ENCODE data around the gene STX2.
"Not testable (repeated sequence)": the region's sequence is repeated elsewhere in the genome, so short reads cannot be mapped to it uniquely, and the experiment has no call there.

Gene STX2

DNA sequence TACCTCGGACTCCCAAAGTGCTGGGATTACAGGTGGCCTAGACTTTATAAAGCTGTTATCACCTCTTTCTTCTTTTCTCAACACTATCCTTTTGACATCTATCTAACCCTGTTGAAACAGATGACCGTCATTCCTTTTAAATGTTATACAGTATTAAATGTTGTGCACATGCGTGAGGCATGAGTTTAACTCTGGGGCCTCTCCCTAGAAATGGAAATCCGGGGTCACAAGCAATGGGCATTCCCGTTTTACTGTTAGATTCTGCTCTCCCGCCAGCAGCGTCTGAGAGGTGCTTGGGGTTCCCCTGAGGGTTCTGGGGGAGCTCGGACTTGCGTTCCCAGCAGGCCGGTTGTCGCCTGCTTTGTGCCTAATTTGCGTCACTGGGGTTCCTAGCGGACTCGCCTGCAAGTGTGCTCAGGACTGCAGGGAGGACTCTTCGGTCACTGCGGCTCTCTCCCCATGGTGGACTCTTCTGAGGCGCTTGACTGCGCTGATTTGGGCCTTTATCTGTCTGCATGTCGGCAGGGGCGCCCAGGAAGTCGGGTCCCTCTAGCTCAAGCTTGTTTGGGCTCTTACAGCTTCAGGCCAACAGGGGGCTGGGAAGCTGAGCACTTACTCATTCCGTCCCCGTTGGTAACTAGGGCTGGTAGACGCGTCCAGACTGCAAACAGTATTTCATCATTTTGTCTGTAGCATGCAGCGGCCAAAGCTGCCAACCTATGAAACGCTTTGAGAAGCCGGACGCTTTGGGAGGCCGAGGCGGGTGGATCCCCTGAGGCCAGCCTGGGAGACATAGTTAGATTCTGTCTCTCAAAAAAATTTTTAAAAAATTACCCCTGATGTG is 31.6 kb upstream of the STX2 start:
- peak; percentile 61 for DNase-seq (ENCODE audit: low read depth, low spot score)

DNA sequence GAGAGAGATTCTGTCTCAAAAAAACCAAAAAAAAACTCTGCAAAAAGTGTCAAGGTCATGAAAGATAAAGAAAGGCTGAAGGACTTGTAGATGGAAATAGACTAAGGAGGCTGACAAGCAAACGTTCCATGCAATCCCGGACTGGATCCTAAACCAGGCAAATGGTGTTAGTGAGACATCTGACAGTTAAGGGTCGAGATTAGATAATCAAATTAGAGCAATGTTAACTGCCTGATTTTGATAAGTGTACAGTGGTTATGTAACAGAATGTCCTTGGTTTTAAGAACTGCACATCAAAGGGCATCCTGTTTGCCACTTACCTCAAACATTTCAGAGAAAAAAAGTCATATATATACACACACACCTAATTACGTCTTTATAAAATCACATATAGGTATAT is 29.4 kb upstream of the STX2 start:
- DNase-seq (ENCODE audit: low read depth, low spot score), result no peak

- no peak for DNase-seq (ENCODE audit: low read depth, low spot score)
These were observed 24.2 kb upstream of the STX2 start for GRCh38 chr12:130863298-130863697.

GRCh38 chr12:130862771-130863170 is 23.7 kb upstream of the STX2 start:
- DNase-seq (ENCODE audit: low read depth, low spot score), result not testable (repeated sequence)

DNA sequence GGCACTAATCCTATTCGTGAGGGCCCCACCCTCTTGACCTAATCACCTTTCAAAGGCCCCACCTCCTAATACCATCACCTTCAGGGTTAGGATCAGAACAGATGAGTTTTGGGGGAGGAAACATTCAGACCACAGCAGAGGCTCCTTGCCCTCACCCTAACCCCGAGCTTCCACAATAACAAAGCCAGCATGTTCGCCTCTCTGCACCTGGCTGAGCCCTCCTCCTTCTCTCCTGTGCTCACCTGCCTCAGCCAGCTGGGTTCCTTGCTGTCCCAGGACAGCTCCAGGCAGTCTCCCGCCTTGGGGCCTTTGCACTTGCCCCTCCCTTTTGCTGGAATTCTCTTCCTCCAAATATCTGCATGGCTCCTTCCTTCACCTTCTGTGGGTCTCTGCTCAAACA is 23.1 kb upstream of the STX2 start:
- no peak for DNase-seq (ENCODE audit: low read depth, low spot score)

GRCh38 chr12:130860311-130860710 is 21.3 kb upstream of the STX2 start:
- DNase-seq (ENCODE audit: low read depth, low spot score), result no peak

GRCh38 chr12:130859161-130859560 is 20.1 kb upstream of the STX2 start:
- no peak for DNase-seq (ENCODE audit: low read depth, low spot score)

- DNase-seq (ENCODE audit: low read depth, low spot score), result no peak
These were observed 19.0 kb upstream of the STX2 start for GRCh38 chr12:130858084-130858483.

DNA sequence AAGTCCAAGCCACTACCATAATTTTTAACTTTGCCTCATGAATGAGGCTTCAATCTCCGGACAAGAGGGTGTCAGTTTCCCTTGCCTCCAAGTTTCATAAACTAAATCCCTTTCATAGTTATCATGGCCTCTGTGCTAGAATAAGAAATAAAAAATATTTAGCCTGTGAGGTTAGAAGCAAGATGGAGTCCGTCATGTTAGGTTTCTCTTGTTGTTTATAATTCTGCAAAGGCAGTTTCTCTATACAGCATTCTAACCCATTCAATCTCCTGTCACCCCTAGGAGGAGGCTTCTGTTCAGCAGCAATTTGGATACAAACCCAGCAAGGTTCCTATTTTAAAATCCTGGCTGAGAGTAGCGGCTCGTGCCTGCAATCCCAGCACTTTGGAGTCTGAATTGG is 17.0 kb upstream of the STX2 start:
- DNase-seq (ENCODE audit: low read depth, low spot score), result no peak

DNA sequence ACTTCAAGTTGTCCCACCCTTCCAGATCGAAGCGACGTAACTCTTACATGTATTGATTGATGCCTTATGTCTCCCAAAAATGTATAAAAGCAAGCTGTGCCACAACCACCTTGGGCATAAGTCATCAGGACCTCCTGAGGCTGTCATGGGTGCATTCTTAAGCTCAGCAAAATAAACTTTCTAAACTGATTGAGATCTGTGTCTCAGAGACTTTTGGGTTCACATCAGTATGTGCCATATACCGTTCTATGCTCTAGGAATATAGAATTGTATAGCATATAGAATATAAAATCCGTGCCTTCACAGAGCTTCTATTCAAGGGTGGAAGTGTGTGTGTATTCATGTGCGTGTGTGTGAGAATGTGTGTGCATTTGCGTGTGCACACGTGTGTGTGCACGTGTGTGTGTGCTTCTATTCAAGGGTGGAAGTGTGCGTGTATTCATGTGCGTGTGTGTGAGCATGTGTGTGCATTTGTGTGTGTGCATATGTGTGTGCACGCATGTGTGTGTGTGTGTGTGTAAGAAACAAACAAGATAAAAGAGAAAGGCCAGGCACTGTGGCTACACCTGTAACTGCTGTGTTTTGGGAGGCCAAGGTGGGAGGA is 11.5 kb upstream of the STX2 start:
- no peak for DNase-seq (ENCODE audit: low read depth, low spot score)

- no peak for DNase-seq (ENCODE audit: low read depth, low spot score)
These were observed 10.7 kb upstream of the STX2 start for GRCh38 chr12:130849561-130850417.

DNA sequence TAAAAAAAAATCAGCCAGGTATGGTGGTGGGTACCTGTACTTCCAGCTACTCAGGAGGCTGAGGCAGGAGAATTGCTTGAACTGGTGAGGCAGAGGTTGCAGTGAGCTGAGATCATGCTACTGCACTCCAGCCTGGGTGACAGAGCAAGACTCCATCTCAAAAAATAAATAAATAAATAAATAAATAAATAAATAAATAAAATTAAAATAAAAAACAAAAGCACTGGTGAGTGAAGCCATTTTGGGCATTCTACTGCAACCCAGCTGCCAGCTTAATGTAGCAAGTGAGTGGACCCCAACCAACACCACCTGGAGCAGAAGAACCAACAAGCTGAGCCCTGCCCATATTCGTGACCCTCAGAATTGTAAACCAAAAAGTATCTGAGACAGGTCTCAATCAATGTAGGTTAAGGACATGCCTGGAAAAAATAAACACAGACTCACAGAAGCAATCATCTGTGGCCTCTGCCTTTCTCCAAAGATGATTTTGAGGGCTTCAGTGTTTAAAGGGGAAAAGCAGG is 9.8 kb upstream of the STX2 start:
- not testable (repeated sequence) for DNase-seq (ENCODE audit: low read depth, low spot score)

DNA sequence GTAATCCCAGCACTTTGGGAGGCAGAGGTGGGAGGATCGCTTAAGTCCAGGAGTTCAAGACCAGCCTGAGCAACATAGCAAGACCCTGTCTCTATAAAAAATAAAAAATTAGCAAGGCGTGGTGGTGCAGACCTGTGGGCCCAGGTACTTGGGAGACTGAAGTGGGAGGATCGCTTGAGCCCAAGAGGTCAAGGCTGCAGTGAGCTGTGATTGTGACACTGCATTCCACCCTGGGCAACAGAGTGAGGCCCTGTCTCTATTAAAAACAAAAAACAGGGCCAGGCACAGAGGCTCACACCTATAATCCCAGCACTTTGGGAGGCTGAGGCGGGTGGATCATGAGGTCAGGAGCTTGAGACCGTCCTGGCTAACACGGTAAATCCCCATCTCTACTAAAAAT is 9.1 kb upstream of the STX2 start:
- not testable (repeated sequence) for DNase-seq (ENCODE audit: low read depth, low spot score)

- DNase-seq (ENCODE audit: low read depth, low spot score), result no peak
These were observed 8.1 kb upstream of the STX2 start for GRCh38 chr12:130847112-130847511.

- no peak for DNase-seq (ENCODE audit: low read depth, low spot score)
These were observed 7.3 kb upstream of the STX2 start for GRCh38 chr12:130846369-130846768.

DNA sequence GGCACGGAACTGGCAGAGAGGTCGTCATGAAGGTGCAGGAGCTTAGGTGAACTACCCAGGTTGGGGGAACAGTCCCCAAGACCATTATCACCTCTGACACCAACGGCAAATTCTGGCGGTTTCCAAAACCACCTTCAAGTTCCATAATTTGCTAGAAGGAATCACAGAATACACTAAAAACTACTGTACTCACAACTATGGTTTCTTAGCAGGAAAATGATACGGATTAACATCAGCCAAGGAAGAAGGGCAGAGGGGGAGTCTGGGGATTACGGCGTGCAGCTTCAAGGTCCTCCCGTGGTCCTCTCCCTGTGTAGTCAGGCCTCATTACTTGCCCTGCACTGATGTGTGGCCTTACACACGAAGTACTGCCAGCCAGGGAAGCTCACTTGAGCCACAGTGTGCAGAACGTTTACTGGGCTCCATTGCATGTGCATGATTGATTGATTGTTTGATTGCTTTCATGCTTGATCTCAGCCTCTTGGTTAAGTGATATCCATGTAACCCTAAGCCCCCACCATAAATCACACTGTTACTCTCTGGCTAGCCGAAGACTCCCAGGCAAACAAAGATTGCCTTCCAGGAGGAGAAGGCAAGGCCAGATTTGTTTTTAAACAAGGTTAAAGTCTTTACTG is 837 bp upstream of the STX2 start:
- DNase-seq (ENCODE audit: low read depth, low spot score), result no peak

DNA sequence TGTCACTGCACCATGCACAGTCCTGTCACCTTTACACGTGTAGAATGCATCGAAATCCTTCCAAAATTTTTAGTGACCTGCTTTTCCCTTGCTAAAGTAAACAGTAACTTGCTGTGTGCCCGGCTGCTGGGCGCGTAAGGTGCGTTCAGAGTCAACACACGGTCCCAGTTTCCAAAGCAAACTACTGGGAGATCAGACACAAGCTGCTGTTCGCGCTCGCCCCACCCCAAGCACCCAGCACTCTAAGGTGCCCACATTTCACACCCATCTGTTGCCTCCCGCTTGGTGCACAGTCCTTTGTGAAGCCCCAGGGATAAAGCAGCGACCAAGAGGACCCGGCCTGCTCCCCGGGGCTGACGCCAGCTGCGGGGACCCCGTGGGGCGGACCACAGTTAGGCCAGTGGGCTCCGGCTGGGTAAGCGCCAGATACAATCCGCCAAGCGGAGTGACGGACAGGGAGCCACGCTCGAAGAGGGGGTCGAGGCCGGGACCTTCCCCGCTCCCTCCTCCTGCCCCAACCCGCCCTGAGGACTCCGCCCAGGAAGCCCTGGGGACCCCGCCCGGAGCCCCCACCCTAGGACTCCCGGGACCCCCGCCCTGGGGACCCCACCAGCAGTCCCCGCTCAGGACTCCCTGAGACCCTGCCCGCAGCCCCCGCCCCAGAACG is 633 bp downstream of the STX2 start:
- no peak for DNase-seq (ENCODE audit: low read depth, low spot score)

GRCh38 chr12:130835436-130835835 is 3.6 kb downstream of the STX2 start:
- DNase-seq (ENCODE audit: low read depth, low spot score), result no peak

- no peak for DNase-seq (ENCODE audit: low read depth, low spot score)
These were observed 4.0 kb downstream of the STX2 start for GRCh38 chr12:130835011-130835410.

DNA sequence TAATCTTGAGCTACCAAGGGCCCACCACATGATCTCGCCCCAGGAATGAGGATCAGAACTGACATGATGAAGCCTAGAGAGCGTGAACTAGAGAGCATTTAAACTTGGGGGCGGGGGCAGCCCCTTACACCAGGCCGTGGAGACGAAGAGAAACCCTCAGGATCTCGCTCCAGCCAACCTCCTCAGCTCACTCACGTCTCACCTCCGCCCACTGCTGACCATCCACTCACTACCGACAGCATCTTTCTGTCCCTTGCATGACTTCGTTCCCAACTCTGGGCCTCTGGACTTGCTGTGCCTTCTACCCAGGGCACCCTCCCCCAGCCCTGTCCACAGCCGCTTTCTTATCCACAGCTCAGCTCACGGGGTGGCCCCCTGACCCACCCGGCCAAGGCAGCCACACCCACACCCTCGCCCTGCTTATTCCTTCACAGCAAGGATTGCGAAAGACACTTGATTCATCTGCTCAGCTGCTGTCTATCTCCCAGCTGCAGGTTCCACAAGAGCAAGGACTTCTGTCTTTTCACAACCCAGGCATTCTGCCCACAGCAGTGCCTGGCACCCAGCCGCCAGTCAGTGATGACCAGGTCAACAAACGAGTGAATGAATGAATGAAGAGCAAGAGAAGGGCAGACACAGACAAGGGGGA is 6.4 kb downstream of the STX2 start:
- DNase-seq (ENCODE audit: low read depth, low spot score), result no peak

Measured in brain pericyte (primary cell).